Cardiac septum (tissue), 1 donor: ENCODE results near the gene MET. TPM values are rescaled to one million over a fixed set of nuclear protein-coding genes. Genes with fewer than 3 reads are reported as not detected.
"Not testable (repeated sequence)": the region's sequence is repeated elsewhere in the genome, so short reads cannot be mapped to it uniquely, and the experiment has no call there.

Experiments used
- DNase-seq: peaks from one replicate; pipeline ENCODE4 v3.0.0-alpha.2; 2020; ENCODE audit warnings: low spot score
- intact Hi-C: fragments of 100-400 bp; cut with DNase I; formaldehyde crosslinking; loops from one replicate; pipeline ENCODE4 v1.14.0; 2022
- total RNA-seq: library from RNA; stranded (reverse); fragmentation: NEBNext Ultra II Directional; extraction: Animal tissue kit (Norgen Biotek cat#: 25700); gene quantifications from one replicate; pipeline ENCODE4 v1.2.1, GENCODE V29; 2021
- donor health status: DM: no; HTN: no; CAD: no.

The MET gene
- total RNA-seq, 1 donor from 2014 or later = 9.2 TPM

- intact Hi-C loops = no loop called here
- DNase-seq = no peak
Observed at GRCh38 chr7:116715077-116715476, 43.1 kb downstream of the MET start.

- DNase-seq = no peak
- intact Hi-C loops = no loop called here
Observed at GRCh38 chr7:116717137-116717536, 45.1 kb downstream of the MET start.

GRCh38 chr7:116723959-116724529 is 52.0 kb downstream of the MET start:
- DNase-seq, intact Hi-C loops: not testable (repeated sequence)

GRCh38 chr7:116724560-116725231 is 52.7 kb downstream of the MET start:
- no peak for DNase-seq
- intact Hi-C loops = no loop called here

GRCh38 chr7:116726149-116726548 is 54.2 kb downstream of the MET start:
- intact Hi-C loops = no loop called here
- DNase-seq = no peak

- DNase-seq = no peak
- intact Hi-C loops = no loop called here
Observed at GRCh38 chr7:116726713-116727431, 54.9 kb downstream of the MET start.

- no peak for DNase-seq
- intact Hi-C loops = no loop called here
Observed at GRCh38 chr7:116727432-116728009, 55.5 kb downstream of the MET start.

GRCh38 chr7:116728413-116728812 is 56.4 kb downstream of the MET start:
- intact Hi-C loops = no loop called here
- DNase-seq = no peak

GRCh38 chr7:116730097-116731022 is 58.4 kb downstream of the MET start:
- no peak for DNase-seq
- intact Hi-C loops = no loop called here

- DNase-seq = no peak
- intact Hi-C loops = no loop called here
Observed at GRCh38 chr7:116731023-116731395, 59.0 kb downstream of the MET start.

GRCh38 chr7:116731445-116732335 is 59.7 kb downstream of the MET start:
- intact Hi-C loops = no loop called here

GRCh38 chr7:116732788-116733694 is 61.0 kb downstream of the MET start:
- no peak for DNase-seq
- intact Hi-C loops = no loop called here

More at GRCh38 chr7:116731445-116732335, 59.7 kb downstream of the MET start:
- no peak for DNase-seq

GRCh38 chr7:116733924-116734580 is 62.1 kb downstream of the MET start:
- intact Hi-C loops = no loop called here
- DNase-seq = no peak

- intact Hi-C loops = no loop called here
- no peak for DNase-seq
Observed at GRCh38 chr7:116734710-116735109, 62.7 kb downstream of the MET start.

- no peak for DNase-seq
- intact Hi-C loops = no loop called here
Observed at GRCh38 chr7:116736927-116737715, 65.1 kb downstream of the MET start.

GRCh38 chr7:116738378-116738777 is 66.4 kb downstream of the MET start:
- intact Hi-C loops = no loop called here
- no peak for DNase-seq
